NOMO-1 (cell line): Measurements from ENCODE around the gene FLCN.

Experiments
- DNase-seq, 2 experiments: peaks; one replicate each; lab custom pipeline; 2025; ENCODE audit not compliant: unreplicated experiment in 2 of 2; lab: John Stamatoyannopoulos, UW

Gene FLCN

GRCh38 chr17:17239832-17240231, 2.9 kb upstream of the FLCN start:
- no peak for DNase-seq

DNA sequence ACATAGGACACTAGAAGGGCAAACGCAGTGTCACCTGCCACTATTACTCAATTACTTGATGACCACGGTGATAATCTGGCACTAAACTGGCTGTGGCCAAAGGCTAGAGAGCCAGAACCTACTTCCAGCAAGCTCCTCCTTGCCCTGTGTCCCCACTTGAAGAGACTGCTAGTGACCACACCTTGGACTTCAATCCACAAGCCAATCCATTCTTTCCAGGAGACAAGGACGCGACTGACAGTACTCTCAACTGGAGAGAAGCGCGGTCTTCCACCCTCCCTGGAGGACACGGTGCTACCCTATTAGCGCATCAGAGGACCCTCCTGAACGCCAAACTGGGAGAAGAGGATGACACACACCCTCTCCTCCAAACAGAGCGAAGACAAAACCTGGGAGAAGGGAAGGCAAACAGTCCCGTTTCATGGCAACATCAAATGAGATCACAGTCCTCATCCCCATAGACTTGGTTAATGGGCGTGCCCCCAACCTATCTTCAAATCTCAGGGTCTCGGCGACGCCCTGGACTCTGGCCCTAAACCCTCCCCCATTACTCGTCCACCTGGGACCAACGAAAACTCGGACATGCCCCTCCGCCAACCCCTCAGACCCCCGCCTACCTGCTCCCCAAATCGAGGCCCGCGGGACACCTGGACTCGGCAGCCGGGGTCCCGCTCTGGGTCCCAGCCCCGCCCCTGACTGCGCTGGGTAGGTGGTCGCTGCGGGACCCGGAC, 508 bp downstream of the FLCN start:
- DNase-seq, result no peak

- no peak for DNase-seq
Observed at GRCh38 chr17:17235212-17236174, 1.5 kb downstream of the FLCN start.

DNA sequence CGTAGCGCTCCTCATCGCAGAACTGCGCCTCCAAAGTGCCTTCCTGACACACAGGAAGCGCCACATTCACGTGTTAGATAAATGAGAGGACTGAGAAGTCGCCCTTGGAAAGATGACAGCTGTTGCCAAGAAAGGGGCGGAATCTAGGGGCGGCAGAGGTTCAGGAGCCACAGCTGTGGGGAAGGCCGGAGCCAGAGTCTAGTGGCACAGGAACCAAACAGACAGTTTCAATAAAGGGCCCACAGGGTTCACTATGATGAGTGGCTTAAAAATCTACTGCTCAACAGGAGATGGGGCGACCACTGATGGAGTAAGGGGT, 4.7 kb downstream of the FLCN start:
- no peak for DNase-seq

- no peak for DNase-seq
Observed at GRCh38 chr17:17231621-17232302, 5.2 kb downstream of the FLCN start.

GRCh38 chr17:17229416-17230384, 7.3 kb downstream of the FLCN start:
- no peak for DNase-seq

GRCh38 chr17:17228521-17229279, 8.3 kb downstream of the FLCN start:
- no peak for DNase-seq

GRCh38 chr17:17227608-17228520, 9.1 kb downstream of the FLCN start:
- DNase-seq, result no peak

DNA sequence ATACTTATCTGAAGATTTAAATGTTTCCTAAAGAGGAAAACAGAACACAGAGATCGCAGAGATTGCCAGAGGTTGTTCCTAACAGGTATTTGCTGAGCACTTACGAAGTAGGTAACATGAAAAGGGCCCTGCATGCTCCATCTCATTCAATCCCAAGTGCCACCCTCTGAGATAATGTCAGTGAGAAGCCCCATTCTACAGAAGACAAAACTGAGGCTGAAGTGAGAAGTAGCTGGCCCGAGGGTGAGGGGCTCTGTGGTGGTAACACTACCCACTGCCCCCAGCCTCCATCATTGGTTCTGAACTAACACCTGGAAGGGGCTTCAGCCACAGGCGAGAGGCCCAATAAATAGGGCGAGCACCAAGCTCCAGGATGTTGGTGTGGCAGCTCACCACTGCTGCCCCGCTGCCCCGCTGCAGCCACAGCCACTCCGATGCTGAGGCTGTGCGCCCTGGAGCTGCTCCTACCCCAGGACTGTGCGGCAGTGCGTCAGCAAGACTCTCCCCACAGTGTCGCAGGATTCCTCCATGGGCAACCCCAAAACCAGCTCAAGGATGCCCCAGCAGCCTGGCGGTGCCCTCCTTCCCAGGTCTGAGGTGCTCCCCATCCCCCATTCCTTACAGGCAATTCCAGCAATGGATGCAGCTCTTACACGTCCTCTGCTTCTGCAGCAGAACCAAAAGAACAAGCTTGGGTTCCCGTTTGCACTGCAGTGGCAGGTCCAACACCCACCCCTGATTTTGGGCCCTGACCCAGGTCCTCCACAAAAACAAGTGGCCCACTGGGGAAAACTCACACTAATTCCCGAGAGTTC, 10.3 kb downstream of the FLCN start:
- DNase-seq, result no peak

- DNase-seq, result no peak
Observed at GRCh38 chr17:17225901-17226300, 11.1 kb downstream of the FLCN start.

GRCh38 chr17:17224137-17224536, 12.8 kb downstream of the FLCN start:
- DNase-seq, result no peak

- DNase-seq, result no peak
Observed at GRCh38 chr17:17223736-17224135, 13.2 kb downstream of the FLCN start.

DNA sequence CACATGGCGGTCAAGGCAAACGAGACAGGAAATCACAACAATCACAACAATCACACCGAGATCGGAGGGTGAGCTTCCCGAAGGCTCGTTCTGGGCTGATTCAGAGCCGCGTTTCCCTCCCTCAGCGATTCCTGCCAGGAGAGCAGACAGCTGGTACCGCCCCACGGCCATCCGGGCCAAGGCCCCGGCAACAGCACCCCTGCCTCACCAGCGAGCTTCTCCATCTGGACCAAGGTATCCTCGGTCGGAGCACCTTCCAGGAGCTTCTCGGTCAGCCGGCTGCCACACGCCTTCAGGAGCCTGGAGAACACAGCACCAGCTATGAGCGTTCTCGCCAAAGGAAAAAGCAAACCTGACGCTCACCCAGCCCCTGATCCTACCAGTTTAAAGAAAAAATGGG, 15.6 kb downstream of the FLCN start:
- no peak for DNase-seq

GRCh38 chr17:17220529-17220928, 16.4 kb downstream of the FLCN start:
- no peak for DNase-seq

DNA sequence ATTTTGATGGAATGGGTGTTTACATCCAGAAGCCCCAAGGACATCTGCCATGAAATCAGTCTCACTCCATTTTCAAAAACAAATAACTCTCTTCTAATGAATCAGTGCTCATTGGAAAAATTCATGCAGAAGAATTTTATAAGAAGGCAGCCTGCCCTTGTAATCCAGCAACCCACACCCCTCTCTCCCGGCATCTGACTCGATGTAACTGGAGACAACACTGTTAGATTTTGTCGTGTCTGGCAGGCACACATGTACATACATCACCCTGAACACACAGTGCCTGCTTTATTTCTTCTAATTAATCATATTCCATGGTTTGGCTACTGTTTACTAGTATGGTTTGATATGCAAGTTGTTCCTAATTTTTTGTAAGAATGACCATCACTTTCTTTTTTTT, 19.0 kb downstream of the FLCN start:
- no peak for DNase-seq

DNA sequence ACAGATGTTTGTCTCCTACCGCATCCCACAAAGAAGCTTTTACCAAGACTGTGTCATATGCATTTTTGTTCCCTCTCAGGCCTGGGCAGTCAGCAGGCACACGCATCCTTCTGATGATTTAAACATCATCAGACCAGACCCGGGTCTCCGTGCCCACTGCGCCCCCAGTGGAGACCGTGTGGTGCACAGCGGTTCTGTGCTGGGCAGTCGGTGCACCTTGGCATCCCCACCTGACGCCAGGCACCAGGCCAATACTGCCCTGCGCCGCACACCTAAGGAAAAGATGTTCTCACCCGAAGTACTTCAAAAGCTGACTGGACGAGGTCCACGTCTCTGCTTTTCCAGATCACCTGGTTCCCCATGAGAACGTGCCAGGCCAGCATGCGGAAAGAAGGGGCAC, 20.2 kb downstream of the FLCN start:
- DNase-seq, result no peak

DNA sequence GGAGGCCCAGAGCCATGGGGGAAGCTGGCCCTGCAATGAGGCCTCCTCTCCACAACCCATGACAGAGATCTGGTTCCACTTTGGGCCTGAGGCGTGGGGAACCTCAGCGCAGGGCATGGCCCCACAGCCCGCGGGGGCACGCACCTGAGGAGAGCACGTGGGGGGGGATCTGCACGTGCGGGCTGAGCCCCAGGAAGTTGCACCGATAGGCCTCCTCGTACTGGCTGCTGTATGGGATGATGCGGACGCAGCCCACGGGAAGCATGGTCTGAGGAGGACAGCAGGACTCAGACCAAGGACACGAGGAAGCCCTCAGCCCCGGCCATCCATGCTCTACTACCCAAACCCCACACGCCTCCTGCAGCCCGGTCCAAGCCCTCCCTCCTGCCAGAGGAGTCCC, 20.7 kb downstream of the FLCN start:
- DNase-seq, result no peak

DNA sequence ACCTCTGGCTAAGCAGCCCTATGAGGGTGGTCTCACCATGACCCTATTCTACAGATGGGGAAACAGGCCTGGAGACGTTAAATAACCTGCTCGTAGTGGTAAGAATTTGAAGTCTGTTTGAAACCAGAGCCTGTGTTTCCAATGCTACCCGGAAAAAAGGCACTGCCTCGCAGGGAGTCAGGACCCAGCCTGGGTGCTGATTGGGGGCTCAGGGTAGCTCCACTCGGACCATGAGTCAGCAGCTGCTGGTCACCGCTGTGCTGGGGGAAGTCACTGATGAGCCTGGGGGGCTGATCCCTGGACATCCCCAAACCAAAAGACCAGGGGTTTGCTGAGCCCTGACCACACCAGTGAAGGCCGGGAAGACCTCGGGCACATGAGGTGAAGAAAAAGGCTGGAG, 21.4 kb downstream of the FLCN start:
- no peak for DNase-seq
